ENCODE results near the gene HOXB13.

DNA sequence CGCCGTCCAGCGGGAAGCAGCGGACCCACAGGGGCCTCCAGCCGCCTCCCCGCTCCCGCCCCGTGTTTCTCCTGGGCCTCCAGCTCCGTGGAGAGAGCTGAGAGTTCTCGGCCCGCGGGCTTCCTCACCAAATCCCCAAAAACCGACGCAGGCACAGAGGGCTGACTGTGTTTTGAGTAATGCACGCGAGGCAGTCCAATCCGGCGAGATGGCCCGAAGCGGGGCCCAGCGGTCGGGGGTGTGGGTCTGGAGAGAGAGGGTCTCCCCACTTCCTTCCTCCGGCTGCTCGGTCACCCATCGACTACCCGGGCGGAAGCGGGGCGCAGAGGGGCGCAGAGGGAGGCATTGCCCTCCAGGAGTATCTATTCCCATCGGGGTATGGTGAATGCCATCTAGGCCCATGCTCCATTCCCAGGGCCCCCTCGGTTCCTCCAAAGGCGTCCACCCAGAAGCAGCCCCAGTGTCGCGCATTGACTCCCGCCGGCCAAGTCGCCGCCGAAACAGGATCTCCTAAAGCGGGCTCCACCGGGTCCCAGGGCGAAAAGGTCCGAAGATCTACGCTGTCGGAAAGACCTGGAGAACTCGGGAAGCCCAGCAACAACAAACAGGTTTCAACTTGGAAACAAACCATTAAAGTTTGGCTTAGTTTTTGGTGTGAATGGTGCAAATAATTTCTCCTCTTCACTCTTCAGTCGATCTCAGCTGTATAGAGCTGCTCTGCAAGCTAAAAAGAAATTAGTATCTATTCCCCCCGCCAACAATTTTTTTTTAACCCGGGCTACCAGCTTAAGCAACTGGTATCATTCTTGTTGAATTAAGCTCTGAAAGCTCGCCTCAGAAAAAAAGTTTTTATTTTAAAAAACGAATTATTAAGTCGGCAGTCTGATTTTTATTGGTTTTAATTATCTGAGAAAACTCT lies 19.2 kb upstream of the HOXB13 start:
- TF ChIP-seq CTCF (IDR thresholded peaks at IDR 0.05) (no peak), POLR2A (IDR thresholded peaks at IDR 0.05) (no peak)

Measured in upper lobe of left lung (tissue), 4 donors.